CD14-positive monocyte (primary cell): ENCODE data around the gene CMC2. TPM values are rescaled to one million over a fixed set of nuclear protein-coding genes. Genes with fewer than 3 reads are reported as not detected.

Experiments
- DNase-seq, 3 donors: peaks; one replicate each; pipeline ENCODE4 v3.0.0-alpha.2; 2011 to 2022
- H2AFZ ChIP-seq: 2 replicates; pipeline ENCODE4 v1.6.0; 2012; ENCODE audit warnings: mild to moderate bottlenecking, low read depth, low read length, inconsistent platforms; ENCODE audit not compliant: insufficient read depth, poor library complexity, severe bottlenecking
- H3K27ac ChIP-seq, 2 donors: 1 replicate in 1 of 2; 2 replicates in 1 of 2; pipeline ENCODE4 v1.5.1; 2012 to 2013; ENCODE audit warnings: low read length in 2 of 2, control low read depth in 1 of 2, inconsistent platforms in 1 of 2, low read depth in 1 of 2, mild to moderate bottlenecking in 1 of 2
- H3K27me3 ChIP-seq, 2 donors: one replicate each; pipeline versions ENCODE4 v1.6.0 to v1.6.1; 2011 to 2013; ENCODE audit warnings: low read length in 2 of 2; ENCODE audit not compliant: control insufficient read depth in 2 of 2, insufficient read depth in 2 of 2
- H3K36me3 ChIP-seq, 2 donors: replicated peaks in 1 of 2; 1 replicate in 1 of 2; 2 replicates in 1 of 2; pipeline versions ENCODE4 v1.5.1 to v1.6.1; 2012 to 2013; ENCODE audit warnings: low read length in 2 of 2, control low read depth in 1 of 2, inconsistent platforms in 1 of 2, mild to moderate bottlenecking in 1 of 2; ENCODE audit not compliant: insufficient read depth in 2 of 2, control insufficient read depth in 1 of 2
- H3K4me1 ChIP-seq, 2 donors: 1 replicate in 1 of 2; 2 replicates in 1 of 2; pipeline versions ENCODE4 v1.5.1 to v1.6.1; 2012 to 2013; ENCODE audit warnings: low read length in 2 of 2, control low read depth in 1 of 2, inconsistent platforms in 1 of 2, mild to moderate bottlenecking in 1 of 2, moderate library complexity in 1 of 2; ENCODE audit not compliant: insufficient read depth in 2 of 2, control insufficient read depth in 1 of 2
- H3K4me2 ChIP-seq: replicated peaks from 2 replicates; pipeline ENCODE3; 2012; ENCODE audit warnings: low read length, moderate library complexity, mild to moderate bottlenecking; ENCODE audit not compliant: poor library complexity, severe bottlenecking; ENCODE audit errors: extremely low read depth
- H3K4me3 ChIP-seq, 3 experiments: fragments of 200-600 bp in 1 of 3; sonication (generic) in 1 of 3; replicated peaks in 1 of 3; 1 replicate in 2 of 3; 2 replicates in 1 of 3; pipeline ENCODE4 v1.5.1; 2011 to 2013; ENCODE audit warnings: low read length in 3 of 3, mild to moderate bottlenecking in 3 of 3, control low read depth in 2 of 3, low read depth in 2 of 3, inconsistent platforms in 1 of 3, moderate library complexity in 1 of 3
- H3K79me2 ChIP-seq: 2 replicates; pipeline ENCODE4 v1.6.0; 2012; ENCODE audit warnings: mild to moderate bottlenecking, control low read depth, inconsistent platforms, low read length, moderate library complexity; ENCODE audit not compliant: insufficient read depth
- H3K9ac ChIP-seq: 2 replicates; pipeline ENCODE4 v1.6.0; 2017; ENCODE audit warnings: low read length, mild to moderate bottlenecking; ENCODE audit not compliant: insufficient read depth, poor library complexity, severe bottlenecking
- H3K9me3 ChIP-seq, 2 donors: replicated peaks in 1 of 2; 1 replicate in 1 of 2; 2 replicates in 1 of 2; pipeline versions ENCODE4 v1.5.1 to v1.6.1; 2012 to 2013; ENCODE audit warnings: low read length in 2 of 2, control low read depth in 1 of 2; ENCODE audit not compliant: control insufficient read depth in 1 of 2, insufficient read depth in 1 of 2
- H4K20me1 ChIP-seq: 2 replicates; pipeline ENCODE4 v1.6.0; 2012; ENCODE audit warnings: mild to moderate bottlenecking, low read length, control low read depth, moderate library complexity; ENCODE audit not compliant: insufficient read depth
- H3K27ac Mint-ChIP-seq, 7 donors: one replicate each; pipeline ENCODE4 v1.8.0; 2020; ENCODE audit warnings: mild to moderate bottlenecking in 7 of 7, mixed read lengths in 7 of 7, moderate library complexity in 6 of 7, inconsistent platforms in 2 of 7
- H3K27me3 Mint-ChIP-seq, 3 donors: one replicate each; pipeline ENCODE4 v1.8.0; 2021 to 2022; ENCODE audit warnings: low read depth in 3 of 3, mild to moderate bottlenecking in 3 of 3, mixed read lengths in 3 of 3, moderate library complexity in 3 of 3, inconsistent platforms in 1 of 3
- H3K36me3 Mint-ChIP-seq, 2 donors: one replicate each; pipeline ENCODE4 v1.8.0; 2020; ENCODE audit warnings: mixed read lengths in 2 of 2, inconsistent platforms in 1 of 2, mild to moderate bottlenecking in 1 of 2
- H3K4me1 Mint-ChIP-seq: one replicate; pipeline ENCODE4 v1.8.0; 2020; ENCODE audit warnings: mild to moderate bottlenecking, mixed read lengths
- H3K4me3 Mint-ChIP-seq, 2 donors: one replicate each; pipeline ENCODE4 v1.8.0; 2020; ENCODE audit warnings: mild to moderate bottlenecking in 2 of 2, mixed read lengths in 2 of 2, moderate library complexity in 1 of 2
- H3K9me3 Mint-ChIP-seq, 7 donors: one replicate each; pipeline ENCODE4 v1.8.0; 2020 to 2022; ENCODE audit warnings: mixed read lengths in 7 of 7, mild to moderate bottlenecking in 6 of 7, moderate library complexity in 6 of 7, inconsistent platforms in 2 of 7
- WGBS: methylation state at CpG from one replicate; pipeline ENCODE4 v1.1.5; 2013; ENCODE audit warnings: missing lambda C conversion rate; ENCODE audit not compliant: insufficient coverage; 5-methylcytosine and 5-hydroxymethylcytosine counted together
- intact Hi-C, 2 donors: fragments of 100-400 bp; cut with micrococcal nuclease; formaldehyde crosslinking; loops; one replicate each; pipeline versions ENCODE4 v1.15.0 to v1.15.1; 2023
- polyA plus RNA-seq, 3 donors: library from polyadenylated mRNA; depleted of rRNA in 1 of 3; unstranded in 2 of 3; stranded (reverse) in 1 of 3; fragments of 300-500 nt in 2 of 3; fragments of >200 nt in 1 of 3; fragmentation: Illumina TruSeq in 2 of 3; gene quantifications; 1 replicate in 2 of 3; 2 replicates in 1 of 3; pipeline ENCODE4 v1.2.3, GENCODE V29; 2012 to 2021
- TF ChIP-seq, protein P1 (sequence below): fragments of 200-600 bp; IDR thresholded peaks from one replicate; pipeline ENCODE4 v1.8.0; 2022; ENCODE audit warnings: antibody characterized with exemption, mild to moderate bottlenecking

The CMC2 gene
- polyA plus RNA-seq, 3 donors, result 55.3 to 79.5 (median 70.7) TPM

DNA sequence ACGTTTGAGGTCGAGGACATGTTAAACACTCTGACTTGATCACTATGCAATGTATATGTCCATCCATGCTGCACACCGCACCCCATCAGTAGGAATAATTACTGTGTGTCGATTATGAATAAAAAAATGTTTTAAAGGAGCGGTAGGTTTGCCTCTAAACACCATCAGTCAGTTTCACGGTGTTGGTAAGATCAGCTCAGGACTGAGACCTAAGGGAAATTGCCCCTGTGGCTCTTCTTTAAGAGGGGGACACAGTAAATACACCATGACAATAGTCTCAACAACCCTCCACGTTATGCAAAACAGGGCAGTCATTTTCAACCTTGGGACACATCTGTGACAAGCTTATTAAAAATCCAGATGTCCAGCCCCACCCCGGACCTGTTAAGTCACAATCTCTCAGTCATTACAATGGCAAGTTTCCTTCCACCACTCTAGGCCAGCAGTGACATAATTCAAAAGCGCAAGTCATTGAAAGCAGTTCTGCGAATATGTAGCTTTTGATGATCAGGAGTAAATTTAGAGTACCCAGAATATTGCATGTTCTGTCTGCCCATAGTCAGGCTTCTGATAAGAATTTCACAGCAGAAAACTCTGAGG, 30.2 kb upstream of the CMC2 start:
- peaks cover 8 to 27% of the 10 kb centered on the region in 2 donors for H3K36me3 ChIP-seq
- peak overlapping the region; percentile 82 to 88 for H3K4me3 Mint-ChIP-seq
- peaks cover 26% of the 10 kb centered on the region for H3K79me2 ChIP-seq
- H3K27me3 Mint-ChIP-seq, result no peaks in the 10 kb centered on the region
- 17% methylated on average over 1 of the region's 10 CpGs for WGBS
- peaks cover 14% of the 10 kb centered on the region in 2 donors for H3K4me1 ChIP-seq
- no peaks in the 10 kb centered on the region for H3K27me3 ChIP-seq
- peaks cover 16% of the 10 kb centered on the region for H4K20me1 ChIP-seq
- no peaks in the 10 kb centered on the region for H3K9me3 ChIP-seq
- peak overlapping the region in 1 of 2 donors; percentile 50 for H3K27ac ChIP-seq
- H3K4me1 Mint-ChIP-seq, result peaks cover 23% of the 10 kb centered on the region
- H3K27ac Mint-ChIP-seq, result peak overlapping the region in 6 of 7 donors; percentile 7 to 70 (median 60)
- H3K4me2 ChIP-seq, result peak overlapping the region; percentile 94
- peak overlapping the region; percentile 77 for H2AFZ ChIP-seq
- intact Hi-C loops, result loop anchor here (2.0 to 10.0 kb wide), 4 partner anchors 35 to 698 kb away; partner anchors contain the start of genes C16orf46 (in 2 of the 2) and GCSH (in 1 of the 2)
- TF ChIP-seq, protein P1, sequence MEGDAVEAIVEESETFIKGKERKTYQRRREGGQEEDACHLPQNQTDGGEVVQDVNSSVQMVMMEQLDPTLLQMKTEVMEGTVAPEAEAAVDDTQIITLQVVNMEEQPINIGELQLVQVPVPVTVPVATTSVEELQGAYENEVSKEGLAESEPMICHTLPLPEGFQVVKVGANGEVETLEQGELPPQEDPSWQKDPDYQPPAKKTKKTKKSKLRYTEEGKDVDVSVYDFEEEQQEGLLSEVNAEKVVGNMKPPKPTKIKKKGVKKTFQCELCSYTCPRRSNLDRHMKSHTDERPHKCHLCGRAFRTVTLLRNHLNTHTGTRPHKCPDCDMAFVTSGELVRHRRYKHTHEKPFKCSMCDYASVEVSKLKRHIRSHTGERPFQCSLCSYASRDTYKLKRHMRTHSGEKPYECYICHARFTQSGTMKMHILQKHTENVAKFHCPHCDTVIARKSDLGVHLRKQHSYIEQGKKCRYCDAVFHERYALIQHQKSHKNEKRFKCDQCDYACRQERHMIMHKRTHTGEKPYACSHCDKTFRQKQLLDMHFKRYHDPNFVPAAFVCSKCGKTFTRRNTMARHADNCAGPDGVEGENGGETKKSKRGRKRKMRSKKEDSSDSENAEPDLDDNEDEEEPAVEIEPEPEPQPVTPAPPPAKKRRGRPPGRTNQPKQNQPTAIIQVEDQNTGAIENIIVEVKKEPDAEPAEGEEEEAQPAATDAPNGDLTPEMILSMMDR, result no peak
- H3K36me3 Mint-ChIP-seq, result peaks cover 24 to 26% of the 10 kb centered on the region in 2 donors
- H3K9ac ChIP-seq, result peak overlapping the region; percentile 72
- H3K9me3 Mint-ChIP-seq, result peaks cover 0 to 3% (median 0%) of the 10 kb centered on the region in 7 donors
- peak; percentile 8 to 25 (median 18) for DNase-seq
- H3K4me3 ChIP-seq, result peak overlapping the region; percentile 49 to 84 (median 73)

DNA sequence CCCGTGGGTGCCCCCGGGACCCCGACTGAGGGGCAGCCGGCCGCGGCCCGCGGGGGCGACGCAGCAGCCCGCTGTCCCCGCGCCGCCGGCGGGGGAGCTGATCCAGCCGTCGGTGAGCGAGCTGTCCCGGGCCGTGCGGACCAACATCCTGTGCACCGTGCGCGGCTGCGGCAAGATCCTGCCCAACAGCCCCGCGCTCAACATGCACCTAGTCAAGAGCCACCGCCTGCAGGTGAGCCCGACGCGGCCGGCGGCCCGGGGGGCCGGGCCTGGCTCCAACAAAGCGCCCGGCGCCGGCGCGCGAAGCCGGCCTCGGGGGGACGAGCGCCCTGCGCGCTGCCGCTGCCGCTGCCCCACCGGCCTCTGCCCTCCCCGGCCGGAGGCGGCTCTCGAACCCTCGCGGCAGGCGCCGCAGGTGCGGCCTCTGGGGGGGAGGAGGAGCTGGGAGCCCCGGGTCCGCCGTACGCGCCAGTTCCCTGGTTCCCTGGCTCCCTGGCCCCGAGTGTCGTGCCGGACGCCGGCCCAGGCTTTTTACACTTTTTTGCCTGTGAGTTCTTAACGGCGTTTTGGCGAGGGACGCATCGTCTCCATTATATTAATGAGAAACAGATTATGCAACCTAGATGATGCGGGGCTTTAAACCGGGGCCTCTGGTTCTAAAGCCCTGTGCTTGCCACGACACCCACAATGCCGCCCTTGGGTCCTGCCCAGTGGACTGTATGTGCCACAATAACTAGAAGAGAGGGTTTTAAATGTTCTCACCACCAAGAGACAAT, 29.5 kb upstream of the CMC2 start:
- Histone ChIP-seq H3K27me3 (no peaks in the 10 kb centered on the region), H3K27ac (peak overlapping the region in 1 of 2 donors; percentile 50), H3K4me2 (peak overlapping the region; percentile 94), H3K79me2 (peaks cover 26% of the 10 kb centered on the region), H3K4me3 (peak overlapping the region; percentile 49 to 84 (median 73)), H3K9me3 (no peaks in the 10 kb centered on the region), H4K20me1 (peaks cover 16% of the 10 kb centered on the region), H3K9ac (peak overlapping the region; percentile 72), H3K36me3 (peaks cover 1 to 20% of the 10 kb centered on the region in 2 donors), H3K4me1 (peaks cover 14% of the 10 kb centered on the region in 2 donors), H2AFZ (peak overlapping the region; percentile 77)
- peak; percentile 1 to 9 (median 8) for DNase-seq
- Mint-ChIP-seq H3K27me3 (no peaks in the 10 kb centered on the region), H3K4me3 (peak overlapping the region; percentile 82 to 88), H3K4me1 (peaks cover 23% of the 10 kb centered on the region), H3K36me3 (peaks cover 19 to 23% of the 10 kb centered on the region in 2 donors), H3K9me3 (peaks cover 0 to 3% (median 0%) of the 10 kb centered on the region in 7 donors), H3K27ac (peak overlapping the region in 6 of 7 donors; percentile 56 to 70 (median 62))
- TF ChIP-seq, protein P1, result no peak
- WGBS, result under 1% methylated on average over 74 of the region's 80 CpGs
- intact Hi-C loops, result loop anchor here (2.0 to 10.0 kb wide), 4 partner anchors 34 to 699 kb away; partner anchors contain the start of genes C16orf46 (in 2 of the 2) and GCSH (in 1 of the 2)
